Heart left ventricle (tissue), 16 donors: ENCODE data around the gene SOST. TPM values are rescaled to one million over a fixed set of nuclear protein-coding genes. Genes with fewer than 3 reads are reported as not detected.

ENCODE experiments used
- ATAC-seq, 4 donors: fragments of 200-7000 bp; cut with Tn5 transposase; one replicate each; pipeline ENCODE4 v1.9.1; 2020 to 2022; ENCODE audit warnings: moderate library complexity in 4 of 4, mild to moderate bottlenecking in 3 of 4, moderate number of reproducible peaks in 1 of 4
- DNase-seq, 5 donors: peaks; one replicate each; pipeline ENCODE4 v3.0.0-alpha.2; 2020
- H3K27ac ChIP-seq, 12 donors: fragments of 200-600 bp; sonication (generic) in 4 of 12; one replicate each; pipeline versions ENCODE4 v1.5.0 to v1.8.0; 2016 to 2022; ENCODE audit warnings: mild to moderate bottlenecking in 2 of 12
- H3K27me3 ChIP-seq, 9 donors: fragments of 200-600 bp; sonication (generic) in 2 of 9; one replicate each; pipeline versions ENCODE4 v1.5.1 to v1.8.0; 2016 to 2022; ENCODE audit warnings: mild to moderate bottlenecking in 3 of 9
- H3K36me3 ChIP-seq, 9 donors: fragments of 200-600 bp; sonication (generic) in 2 of 9; one replicate each; pipeline versions ENCODE4 v1.5.0 to v1.8.0; 2018 to 2022; ENCODE audit warnings: mild to moderate bottlenecking in 2 of 9
- H3K4me1 ChIP-seq, 12 donors: fragments of 200-600 bp; sonication (generic) in 4 of 12; one replicate each; pipeline versions ENCODE4 v1.5.0 to v1.8.0; 2016 to 2022; ENCODE audit warnings: mild to moderate bottlenecking in 3 of 12
- H3K4me3 ChIP-seq, 12 donors: fragments of 200-600 bp; sonication (generic) in 4 of 12; one replicate each; pipeline versions ENCODE4 v1.5.0 to v1.8.0; 2017 to 2022; ENCODE audit warnings: mild to moderate bottlenecking in 9 of 12, moderate library complexity in 4 of 12
- H3K9me3 ChIP-seq, 12 donors: fragments of 200-600 bp; sonication (generic) in 4 of 12; one replicate each; pipeline versions ENCODE4 v1.5.0 to v1.8.0; 2016 to 2022; ENCODE audit warnings: mild to moderate bottlenecking in 1 of 12
- POLR2A ChIP-seq, 2 donors: fragments of 450-650 bp; IDR thresholded peaks; one replicate each; pipeline ENCODE4 v1.6.1; 2017; ENCODE audit warnings: antibody characterized with exemption in 2 of 2, mild to moderate bottlenecking in 2 of 2, moderate library complexity in 2 of 2
- WGBS, 4 donors: extraction: QIAGEN DNeasy Blood & Tissue Kit in 2 of 4; methylation state at CpG; one replicate each; pipeline versions ENCODE4 v1.1.5 to v1.1.7; 2013 to 2018; 5-methylcytosine and 5-hydroxymethylcytosine counted together
- intact Hi-C, 10 donors: fragments of 100-400 bp; cut with DNase I; formaldehyde crosslinking; loops; one replicate each; pipeline versions ENCODE4 v1.11.1 to v1.14.2; 2022
- polyA plus RNA-seq, 2 donors: library from polyadenylated mRNA; stranded (reverse); fragments of 200-250 nt; gene quantifications; one replicate each; pipeline ENCODE4 v1.2.3, GENCODE V29; 2013
- total RNA-seq, 9 donors: library from RNA; depleted of rRNA in 2 of 9; stranded (reverse); fragments of >200 nt in 2 of 9; fragmentation: NEBNext Ultra II Directional in 3 of 9; extraction: Animal tissue kit (Norgen Biotek cat#: 25700) in 3 of 9; gene quantifications; one replicate each; pipeline versions ENCODE4 v1.1.0 to v1.2.4, GENCODE V29; 2016 to 2023
- TF ChIP-seq, protein P1 (sequence below), 12 donors: fragments of 200-600 bp; sonication (generic) in 4 of 12; IDR thresholded peaks; one replicate each; pipeline versions ENCODE4 v1.5.0 to v1.8.0; 2018 to 2022; ENCODE audit warnings: antibody characterized with exemption in 12 of 12, mild to moderate bottlenecking in 5 of 12
- donor health status: ischemic (EF 13 %, LVEDD 7.1; RV severe dilation, severe dysfunction).
- donor health status: healthy with polysubstance abuse.
- donor health status: DM: no; HTN: yes; CAD: no.
- donor health status: DM: no; HTN: no; CAD: no.
- donor health status: ischemic (EF 25% LVEDD 6.9; RV normal size, moderate dysfunction).
- donor health status: ischemic (EF 25% LVEDD 5.7; RV mildly dilated, moderate dysfunction).
- donor health status: healthy.
- donor health status: DM: yes; HTN: yes; CAD: no.
- donor health status: ischemic (EF 35%, LVEDD 5.7; RV mildly dilated, moderate dysfunction).
- donor health status: nonischemic (EF 11% LVEDD 7.7; RV severe dilation, severe dysfunction).
- donor health status: DM: yes; HTN: yes; CAD: no.
- donor health status: PGD.
- donor health status: ischemic (EF 29% LVEDD 5.4; RV normal size, mild dysfunction).
- donor health status: nonischemic (EF 23%, LVEDD 6.1; RV moderate dilation, normal function).

SOST gene
- total and polyA plus RNA-seq, 11 donors = not detected

DNA sequence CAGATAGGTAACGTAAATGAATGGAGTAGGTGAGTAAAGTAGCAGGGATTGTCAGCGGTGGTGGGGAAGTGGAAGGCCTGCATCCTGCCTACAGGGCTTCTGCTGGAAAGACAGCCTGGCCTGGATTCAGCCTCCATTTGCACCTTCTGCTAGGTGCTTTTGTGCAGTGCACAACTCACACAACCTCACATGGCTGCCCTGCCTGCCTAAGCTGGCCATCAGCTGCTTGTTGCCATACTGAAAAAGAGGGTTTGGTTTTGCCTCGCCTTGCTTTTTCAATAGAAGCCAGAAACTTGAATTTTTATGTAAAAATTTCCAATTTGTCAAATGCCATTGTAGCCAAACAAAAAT is 36.3 kb downstream of the SOST start:
- no peaks in the 10 kb centered on the region for H3K27me3 ChIP-seq
- WGBS, 4 donors = 96 to 100% (median 99%) methylated on average over 3 of the region's 3 CpGs
- intact Hi-C loops = no loop called here
- H3K27ac ChIP-seq = peak overlapping the region in 1 of 12 donors; percentile 98
- ATAC-seq = no peak
- H3K9me3 ChIP-seq = no peaks in the 10 kb centered on the region
- H3K36me3 ChIP-seq = no peaks in the 10 kb centered on the region
- TF ChIP-seq POLR2A (IDR thresholded peaks at IDR 0.05) = no peak
- TF ChIP-seq, protein P1, sequence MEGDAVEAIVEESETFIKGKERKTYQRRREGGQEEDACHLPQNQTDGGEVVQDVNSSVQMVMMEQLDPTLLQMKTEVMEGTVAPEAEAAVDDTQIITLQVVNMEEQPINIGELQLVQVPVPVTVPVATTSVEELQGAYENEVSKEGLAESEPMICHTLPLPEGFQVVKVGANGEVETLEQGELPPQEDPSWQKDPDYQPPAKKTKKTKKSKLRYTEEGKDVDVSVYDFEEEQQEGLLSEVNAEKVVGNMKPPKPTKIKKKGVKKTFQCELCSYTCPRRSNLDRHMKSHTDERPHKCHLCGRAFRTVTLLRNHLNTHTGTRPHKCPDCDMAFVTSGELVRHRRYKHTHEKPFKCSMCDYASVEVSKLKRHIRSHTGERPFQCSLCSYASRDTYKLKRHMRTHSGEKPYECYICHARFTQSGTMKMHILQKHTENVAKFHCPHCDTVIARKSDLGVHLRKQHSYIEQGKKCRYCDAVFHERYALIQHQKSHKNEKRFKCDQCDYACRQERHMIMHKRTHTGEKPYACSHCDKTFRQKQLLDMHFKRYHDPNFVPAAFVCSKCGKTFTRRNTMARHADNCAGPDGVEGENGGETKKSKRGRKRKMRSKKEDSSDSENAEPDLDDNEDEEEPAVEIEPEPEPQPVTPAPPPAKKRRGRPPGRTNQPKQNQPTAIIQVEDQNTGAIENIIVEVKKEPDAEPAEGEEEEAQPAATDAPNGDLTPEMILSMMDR (IDR thresholded peaks at IDR 0.05) = no peak
- peaks cover 0 to 18% (median 3%) of the 10 kb centered on the region in 12 donors for H3K4me1 ChIP-seq
- no peak overlapping the region for H3K4me3 ChIP-seq
- DNase-seq = no peak

DNA sequence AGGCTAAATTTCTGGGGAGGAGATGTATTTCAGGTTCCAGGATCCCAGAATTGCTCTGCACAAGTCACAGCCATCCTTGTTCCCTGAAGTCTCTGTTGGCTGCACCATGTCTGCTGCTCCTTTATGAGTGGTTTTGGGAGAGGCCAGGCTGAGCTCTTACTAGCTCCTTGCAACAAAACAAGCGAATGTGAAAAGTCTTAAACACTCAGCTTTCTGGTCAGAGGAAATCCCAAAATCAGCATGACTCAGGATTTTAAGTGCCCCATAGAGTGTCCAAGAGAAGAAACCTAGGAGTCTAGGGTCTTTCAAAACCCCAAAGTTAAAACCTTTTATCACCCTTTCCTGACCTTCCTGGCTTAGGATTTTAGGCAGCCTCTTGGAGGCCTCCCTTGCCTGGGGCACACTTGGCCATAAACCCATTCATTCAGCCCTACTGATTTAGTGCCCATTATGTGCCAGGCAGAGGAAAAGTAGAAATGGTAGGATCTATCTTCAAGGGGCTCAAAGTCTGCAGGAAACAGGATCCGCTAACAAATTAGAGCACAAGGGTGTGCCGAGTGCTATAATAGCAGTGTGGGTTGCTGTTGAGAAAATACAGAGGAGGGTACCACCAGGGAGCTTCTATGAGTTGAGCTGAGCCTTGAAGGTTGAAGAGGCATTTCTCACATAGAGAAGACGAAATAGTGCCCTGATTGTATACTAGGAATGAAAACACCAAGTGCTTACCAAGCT is 36.9 kb downstream of the SOST start:
- WGBS, 4 donors = 92 to 98% (median 95%) methylated on average over 4 of the region's 4 CpGs
- TF ChIP-seq, protein P1 (IDR thresholded peaks at IDR 0.05) = no peak
- no peak for TF ChIP-seq POLR2A (IDR thresholded peaks at IDR 0.05)
- intact Hi-C loops = no loop called here
- H3K4me3 ChIP-seq = peak overlapping the region in 1 of 12 donors; percentile 71
- no peaks in the 10 kb centered on the region for H3K36me3 ChIP-seq
- ATAC-seq (no peak), DNase-seq (no peak)
- H3K9me3 ChIP-seq = no peaks in the 10 kb centered on the region
- no peaks in the 10 kb centered on the region for H3K27me3 ChIP-seq
- peak overlapping the region in 3 of 12 donors; percentile 95 to 99 (median 98) for H3K27ac ChIP-seq
- peaks cover 0 to 18% (median 3%) of the 10 kb centered on the region in 12 donors for H3K4me1 ChIP-seq

DNA sequence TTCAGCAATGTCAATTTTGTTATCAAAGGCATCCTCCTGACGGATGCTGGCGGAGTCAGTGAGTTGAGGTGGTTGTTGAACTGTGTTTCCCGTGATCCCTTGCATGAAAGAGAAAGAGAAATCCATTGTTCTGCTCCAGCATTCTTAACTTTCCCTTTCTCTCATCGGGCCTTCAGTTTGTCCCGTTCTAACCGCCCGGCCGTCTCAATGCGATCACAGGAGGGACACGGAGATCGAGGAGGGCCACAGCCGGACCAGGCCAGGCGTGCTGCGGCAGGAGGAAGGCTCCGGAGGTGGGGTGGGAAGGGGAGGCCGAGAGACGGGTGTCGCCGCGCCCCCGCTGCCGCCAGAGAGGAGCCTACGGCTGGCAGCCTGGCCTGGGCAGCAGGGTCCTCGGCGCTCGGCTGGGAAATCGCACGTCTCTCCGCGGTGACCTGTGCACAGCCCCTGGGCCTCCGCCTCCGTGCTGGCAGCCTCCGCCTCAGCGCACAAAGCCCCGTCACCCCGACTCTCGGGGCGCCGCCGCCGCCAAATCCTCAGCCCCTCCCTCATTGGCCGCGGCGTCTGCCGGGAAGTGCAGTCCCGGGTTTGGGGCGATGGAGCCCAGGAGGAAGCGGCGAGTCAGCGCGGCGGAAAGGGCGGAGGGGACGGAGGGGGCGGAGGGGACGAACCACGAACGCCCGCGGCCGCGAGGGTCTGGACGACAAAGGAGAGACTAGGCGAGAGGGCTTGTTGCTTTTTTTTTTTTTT is 38.1 kb downstream of the SOST start:
- 0 to 1% (median 1%) methylated on average over 41 to 64 of the region's 64 CpGs for WGBS, 4 donors

More for the DNA sequence above, 38.1 kb downstream of the SOST start:
- no peaks in the 10 kb centered on the region for H3K36me3 ChIP-seq
- H3K4me1 ChIP-seq = peaks cover 0 to 18% (median 3%) of the 10 kb centered on the region in 12 donors
- peak overlapping the region; percentile 89 to 99 (median 96) for H3K27ac ChIP-seq
- intact Hi-C loops = no loop called here
- no peaks in the 10 kb centered on the region for H3K27me3 ChIP-seq
- peak; percentile 86 to 93 (median 90) for DNase-seq
- peak in 1 of 2 donors; percentile 66 for TF ChIP-seq POLR2A (IDR thresholded peaks at IDR 0.05)
- TF ChIP-seq, protein P1 (IDR thresholded peaks at IDR 0.05) = no peak
- peak overlapping the region; percentile 39 to 94 (median 74) for H3K4me3 ChIP-seq
- no peaks in the 10 kb centered on the region for H3K9me3 ChIP-seq
- ATAC-seq = peak; percentile 86 to 97 (median 96)
